Measurements from ENCODE around the gene KLHDC8B.

Gene KLHDC8B

GRCh38 chr3:49171119-49171774, at the start of gene KLHDC8B:
Gene KLHDC8B, plus strand, starts transcription at chr3:49171598. Its CDS starts 1,172 bp downstream, at chr3:49172770.
- peak; percentile 65 for DNase-seq (ENCODE audit: low read depth, low spot score)

DNA sequence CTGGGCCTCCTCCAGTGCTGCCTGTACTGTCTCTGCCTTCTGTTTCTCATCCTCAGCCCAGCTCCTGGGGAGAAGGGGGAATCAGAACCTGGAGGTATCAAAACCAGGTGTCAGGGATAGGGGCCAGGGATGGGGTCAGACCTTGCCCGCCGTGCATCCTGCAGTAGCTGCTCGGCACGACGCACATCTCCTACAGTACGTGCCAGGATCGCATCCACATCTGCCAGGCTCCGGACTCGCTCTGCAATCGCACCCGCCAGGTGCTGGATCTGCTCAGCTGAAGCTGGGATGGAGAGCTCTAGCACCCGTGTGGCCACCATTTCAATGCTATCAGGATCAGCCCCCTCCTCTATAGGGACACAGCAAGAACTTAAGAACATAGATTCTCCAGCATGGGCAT, 49.4 kb upstream of the KLHDC8B start:
- no peak for DNase-seq (ENCODE audit: low read depth, low spot score)

GRCh38 chr3:49122451-49122850, 48.9 kb upstream of the KLHDC8B start:
- no peak for DNase-seq (ENCODE audit: low read depth, low spot score)

DNA sequence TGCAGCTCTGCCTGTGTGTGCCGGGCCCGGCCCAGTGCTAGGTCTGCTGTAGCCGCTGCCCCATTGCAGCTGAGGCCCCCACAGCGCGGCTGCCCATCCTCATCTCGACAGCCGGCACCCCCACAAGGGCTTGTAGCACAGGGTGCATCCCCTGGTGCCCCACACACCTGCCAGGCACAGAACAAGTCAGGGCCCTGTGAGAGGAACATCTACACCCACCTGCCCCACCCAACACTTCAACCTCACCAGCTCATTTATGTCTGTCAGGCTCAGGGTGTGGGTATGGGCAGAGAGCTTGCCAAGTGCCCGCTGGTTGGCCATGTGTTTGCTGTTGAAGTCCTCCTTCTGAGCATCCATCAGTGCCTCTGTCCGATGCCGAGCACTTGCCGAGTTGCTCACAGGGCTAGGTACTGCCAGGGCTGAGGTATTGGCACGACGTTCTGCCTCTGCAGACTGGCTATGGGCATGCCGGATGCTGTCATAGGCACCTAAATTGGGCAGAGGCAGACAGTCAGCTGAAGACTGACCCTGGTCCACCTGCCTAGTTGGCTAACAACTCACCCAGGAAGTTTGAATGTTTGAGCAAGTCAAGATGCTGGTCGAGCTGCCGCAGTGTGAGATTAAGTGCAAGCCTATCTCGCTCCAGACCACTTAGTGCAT, 48.4 kb upstream of the KLHDC8B start:
- no peak for DNase-seq (ENCODE audit: low read depth, low spot score)

DNA sequence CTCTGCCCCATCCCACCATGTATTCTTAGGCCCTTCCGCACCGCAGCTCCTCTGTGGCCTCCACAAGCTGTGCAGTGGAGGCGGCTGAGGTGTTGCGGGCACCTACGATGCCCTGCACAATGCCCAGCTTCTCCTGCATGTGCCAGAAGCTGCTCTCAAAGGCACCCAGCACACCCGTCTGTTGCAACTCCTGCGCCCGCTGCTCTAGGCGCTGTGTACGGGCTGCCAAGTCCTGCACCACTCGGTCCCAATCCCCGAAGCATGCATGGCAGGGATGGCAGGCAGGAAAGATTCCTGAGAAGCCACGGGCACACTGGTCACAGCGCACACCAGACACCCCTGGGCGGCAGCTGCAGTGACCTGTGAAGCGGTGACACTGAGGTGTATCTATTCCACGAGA, 47.7 kb upstream of the KLHDC8B start:
- no peak for DNase-seq (ENCODE audit: low read depth, low spot score)

DNA sequence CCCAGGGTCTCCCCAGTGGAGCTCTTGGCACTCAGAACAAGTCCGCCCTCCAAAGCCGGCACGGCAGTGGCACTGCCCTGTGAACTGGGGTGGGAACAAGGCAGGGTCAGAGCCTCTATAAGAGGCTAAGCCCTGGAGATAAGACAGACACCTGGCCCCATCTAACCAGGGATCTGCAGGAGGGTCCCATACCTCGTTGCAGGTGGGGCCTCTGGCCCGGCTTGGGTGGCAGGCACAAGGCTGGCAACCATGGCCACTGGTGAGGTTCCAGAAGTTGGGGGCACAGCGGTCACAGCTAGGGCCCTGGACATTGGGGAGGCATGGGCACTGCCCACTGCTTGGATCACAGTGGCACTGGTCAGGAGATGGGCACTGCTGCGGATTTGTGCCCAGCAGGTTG, 47.2 kb upstream of the KLHDC8B start:
- DNase-seq (ENCODE audit: low read depth, low spot score) = no peak

DNA sequence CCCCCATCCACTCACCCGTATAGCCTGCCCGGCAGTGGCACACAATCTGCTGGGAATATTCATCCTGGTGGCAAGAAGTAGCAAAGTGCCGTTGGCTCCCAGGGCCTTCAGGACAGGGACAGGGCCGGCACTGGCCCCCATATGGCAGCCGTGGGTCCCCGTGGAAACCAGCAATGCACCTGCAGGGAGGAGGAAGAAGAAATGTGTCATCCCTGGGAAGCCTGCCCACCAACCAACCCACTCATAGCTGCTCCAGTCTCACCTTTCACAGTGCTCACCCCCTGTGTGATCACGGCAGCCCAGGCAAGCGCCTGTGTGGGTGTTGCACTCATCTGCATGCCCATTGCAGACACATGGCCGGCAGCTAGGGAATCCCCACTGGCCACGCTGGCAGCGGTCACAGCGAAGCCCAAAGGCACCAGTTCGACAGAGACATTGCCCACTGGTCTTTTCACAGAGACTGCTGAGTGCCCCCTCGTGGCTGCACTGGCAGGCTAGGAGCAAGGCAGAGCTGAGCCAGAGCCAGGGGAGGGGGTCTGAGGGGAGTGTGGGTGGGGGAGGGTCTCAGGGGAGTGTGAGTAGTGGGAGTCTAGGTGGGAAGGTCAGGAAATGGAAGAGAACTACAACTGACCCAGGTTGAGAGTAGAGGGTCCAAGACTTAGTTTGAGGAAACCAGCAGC, 46.3 kb upstream of the KLHDC8B start:
- no peak for DNase-seq (ENCODE audit: low read depth, low spot score)

GRCh38 chr3:49131040-49131439, 40.4 kb upstream of the KLHDC8B start:
- no peak for DNase-seq (ENCODE audit: low read depth, low spot score)

DNA sequence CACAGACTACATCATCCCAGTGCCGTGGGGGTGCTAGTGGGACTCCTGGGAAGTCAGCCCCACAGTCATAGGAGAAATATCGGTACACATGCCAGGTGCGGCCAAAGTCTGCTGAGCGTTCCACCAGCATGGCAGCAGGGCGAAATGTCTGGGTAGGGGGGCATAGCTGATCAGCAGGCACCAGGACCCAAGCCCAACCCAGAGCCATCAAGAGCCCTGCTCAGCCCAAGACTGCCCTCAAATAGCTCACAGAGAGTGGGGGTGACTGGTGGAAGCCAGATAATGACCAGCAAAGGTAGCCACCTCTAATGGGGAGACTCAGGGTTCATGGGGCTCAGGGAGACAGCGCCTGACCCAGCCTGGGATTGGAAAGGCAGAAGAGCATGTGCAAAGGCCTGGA, 39.8 kb upstream of the KLHDC8B start:
- DNase-seq (ENCODE audit: low read depth, low spot score) = no peak

GRCh38 chr3:49132073-49132436, 39.3 kb upstream of the KLHDC8B start:
- DNase-seq (ENCODE audit: low read depth, low spot score) = no peak

- DNase-seq (ENCODE audit: low read depth, low spot score) = no peak
Observed at GRCh38 chr3:49132437-49133225, 38.8 kb upstream of the KLHDC8B start, which contains the start of gene LAMB2. Gene LAMB2, minus strand, starts transcription at chr3:49133050. Its CDS starts 183 bp downstream, at chr3:49132867.

- no peak for DNase-seq (ENCODE audit: low read depth, low spot score)
Observed at GRCh38 chr3:49133226-49133951, 38.0 kb upstream of the KLHDC8B start.

DNA sequence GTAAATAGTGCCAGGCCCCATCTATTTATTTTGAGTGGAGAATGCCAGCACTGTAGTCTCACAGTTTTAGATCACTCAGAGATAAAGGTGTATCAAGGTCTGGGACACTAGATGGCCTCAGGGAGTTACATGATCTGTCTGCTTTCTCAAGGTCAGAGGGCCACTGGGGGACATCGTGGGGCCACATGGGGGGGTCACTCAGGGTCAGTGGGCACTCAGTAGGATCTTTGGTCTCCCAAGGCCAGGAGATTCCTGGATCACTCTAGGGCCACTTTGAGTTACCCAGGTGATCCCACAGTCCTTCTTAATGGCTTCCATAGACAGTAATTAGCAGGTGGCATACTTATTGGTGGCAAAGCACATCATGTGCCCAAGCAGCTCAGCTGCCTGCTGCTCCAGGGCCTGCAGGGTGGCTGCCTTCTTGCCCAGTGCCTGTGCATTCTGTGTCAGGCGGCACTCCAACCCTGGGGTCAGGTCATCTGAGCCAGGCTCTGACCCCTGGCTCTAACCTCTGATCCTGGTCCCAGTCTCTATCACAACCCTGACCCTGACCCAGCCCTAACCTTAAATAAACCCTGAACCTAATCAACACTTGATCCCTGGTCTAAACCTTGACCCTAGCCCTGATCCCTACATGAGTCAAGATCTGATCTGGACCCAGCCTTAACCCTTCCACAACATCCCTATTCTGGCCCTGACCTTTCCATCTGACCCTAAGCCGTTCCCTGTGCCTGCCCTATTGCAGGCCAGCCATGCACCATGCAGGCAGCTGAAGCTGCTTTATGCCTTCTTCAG, 36.7 kb upstream of the KLHDC8B start:
- DNase-seq (ENCODE audit: low read depth, low spot score) = no peak

DNA sequence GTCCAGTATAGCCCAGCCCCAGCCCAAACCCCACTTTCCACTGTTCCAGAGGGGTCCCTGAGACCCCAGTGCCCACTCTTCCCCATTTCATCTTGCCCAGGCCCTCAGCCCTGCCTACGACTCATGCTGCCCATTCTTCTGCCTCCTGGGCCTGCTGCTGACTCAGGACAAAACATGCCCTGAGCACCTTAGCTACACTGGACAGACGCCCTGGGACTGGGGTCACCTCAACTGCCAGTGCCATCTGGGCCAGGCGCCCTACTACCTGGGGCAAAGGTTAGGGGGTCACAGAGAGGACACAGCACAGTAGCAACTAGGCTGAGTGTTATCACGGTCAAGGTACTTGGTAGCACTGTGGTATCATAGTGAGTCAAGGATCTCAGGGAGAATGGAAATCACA, 35.9 kb upstream of the KLHDC8B start:
- DNase-seq (ENCODE audit: low read depth, low spot score) = no peak

DNA sequence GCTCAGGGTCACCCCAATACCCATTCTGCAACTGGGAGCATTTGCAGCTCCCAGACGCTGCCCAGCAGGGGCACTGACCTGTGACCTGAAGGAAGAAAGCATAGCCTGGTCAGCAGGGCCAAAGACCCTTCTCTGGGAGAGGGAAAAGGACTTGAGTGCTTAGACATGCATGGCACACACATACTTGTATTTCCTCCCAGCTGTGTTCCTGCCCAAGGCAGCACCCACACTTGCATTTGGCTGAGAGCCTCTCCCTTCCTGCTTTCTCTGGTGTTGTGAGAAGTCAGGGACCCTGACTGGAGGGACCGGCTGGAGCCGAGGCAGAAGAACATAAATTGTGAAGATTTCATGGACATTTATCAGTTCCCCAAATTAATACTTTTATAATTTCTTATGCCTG, 31.3 kb upstream of the KLHDC8B start:
- DNase-seq (ENCODE audit: low read depth, low spot score) = no peak

GRCh38 chr3:49148159-49148558, 23.2 kb upstream of the KLHDC8B start:
- DNase-seq (ENCODE audit: low read depth, low spot score) = no peak

DNA sequence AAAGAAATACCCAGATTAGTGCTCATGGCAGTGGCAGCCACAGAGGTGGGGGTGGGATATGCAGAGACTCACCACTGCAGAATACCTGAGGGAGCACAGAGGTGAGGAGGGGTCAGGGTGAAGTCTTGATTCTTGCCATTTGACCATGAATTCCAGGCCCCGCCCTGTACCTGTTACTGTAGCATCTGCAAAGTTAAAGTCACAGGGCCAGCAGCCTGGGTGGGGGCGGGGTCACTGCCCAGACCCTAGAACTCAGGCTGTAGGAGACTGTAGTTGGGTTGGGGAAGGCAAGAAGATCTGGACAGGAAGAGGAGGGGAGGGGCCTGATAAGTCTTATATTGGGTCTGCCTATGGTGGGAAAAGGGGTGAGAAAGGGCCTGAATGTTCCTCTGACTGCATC, 19.8 kb upstream of the KLHDC8B start:
- no peak for DNase-seq (ENCODE audit: low read depth, low spot score)

DNA sequence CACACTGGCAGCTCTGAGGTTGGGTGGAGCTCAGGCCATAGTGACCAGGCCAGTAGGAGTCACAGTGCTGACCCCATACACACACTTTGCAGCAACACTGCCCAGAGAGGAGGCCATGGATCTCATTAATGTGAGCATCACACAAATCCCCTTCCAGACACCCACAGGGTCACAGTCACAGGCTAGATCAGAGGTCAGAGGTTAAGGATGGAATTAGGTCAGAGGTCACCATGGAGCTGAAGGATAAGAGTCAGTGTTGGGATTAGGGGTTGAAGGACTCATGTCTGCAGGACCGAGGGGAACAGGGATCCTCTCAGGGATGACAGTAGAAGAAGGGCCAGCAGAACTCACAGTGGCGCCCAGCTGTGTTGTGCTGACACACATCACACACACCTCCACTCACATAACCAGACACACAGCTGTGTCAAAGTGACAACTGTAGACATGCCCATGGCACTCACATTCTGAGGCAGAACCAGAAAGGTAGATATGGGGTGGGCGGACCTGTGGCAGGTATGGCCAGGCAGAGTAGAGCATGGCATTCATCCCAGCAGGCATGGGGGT, 18.0 kb upstream of the KLHDC8B start:
- DNase-seq (ENCODE audit: low read depth, low spot score) = no peak

DNA sequence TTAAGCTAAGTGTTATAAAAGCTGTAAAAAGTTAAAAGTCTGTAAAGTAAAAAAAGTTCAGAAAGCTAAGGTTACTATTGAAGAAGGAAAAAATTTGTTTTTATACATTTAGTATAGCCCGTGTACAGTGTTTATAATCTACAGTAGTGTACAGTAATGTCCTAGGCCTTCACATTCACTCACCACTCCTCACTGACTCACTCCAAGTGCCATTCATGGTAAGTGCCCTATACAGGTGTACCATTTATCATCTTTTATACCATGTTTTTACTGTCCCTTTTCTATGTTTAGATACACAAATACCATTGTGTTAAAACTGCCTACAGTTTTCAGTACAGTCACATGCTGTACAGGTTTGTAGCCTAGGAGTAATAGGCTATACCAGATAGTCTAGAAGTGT, 14.1 kb upstream of the KLHDC8B start:
- DNase-seq (ENCODE audit: low read depth, low spot score) = no peak

DNA sequence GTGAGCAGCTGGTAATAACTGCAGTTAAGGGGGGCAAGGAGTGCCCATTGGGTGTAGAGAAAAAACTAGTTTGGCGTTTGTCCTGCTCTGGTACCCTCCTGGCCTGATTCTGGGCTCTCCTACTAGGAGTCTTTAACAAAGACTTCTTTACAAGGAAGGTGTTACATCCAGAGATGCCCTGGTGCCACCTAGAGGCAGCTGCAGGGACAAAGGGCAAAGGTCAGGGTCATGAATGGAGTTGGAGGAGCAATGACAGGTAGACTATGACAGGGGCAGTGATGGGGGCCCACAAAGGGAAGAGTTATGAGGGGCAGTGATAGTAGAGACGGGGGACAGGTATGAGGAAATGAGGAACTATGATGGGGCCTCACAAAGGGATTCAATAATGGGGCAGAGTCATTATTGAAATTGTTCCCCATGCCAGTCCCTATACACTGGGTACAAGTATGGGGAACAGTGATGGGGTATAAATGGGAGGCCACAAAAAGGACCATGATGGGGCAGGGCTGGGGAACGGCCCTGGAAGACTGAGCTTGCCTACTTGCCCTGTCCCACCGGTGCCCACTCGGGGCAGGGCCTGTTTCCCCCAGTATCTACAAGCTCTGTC, 13.2 kb upstream of the KLHDC8B start:
- DNase-seq (ENCODE audit: low read depth, low spot score) = peak; percentile 44

Data from activated CD4-positive, CD25-positive, alpha-beta regulatory T cell treated with anti-CD3 and anti-CD28 coated beads, Interleukin-2, amount 50 U/mL, for 16 hours (primary cell).